Activated T-cell treated with anti-CD3 and anti-CD28 coated beads, Interleukin-2, amount 50 U/mL, for 72 hours (primary cell): ENCODE data around the gene GAB2. TPM values are rescaled to one million over a fixed set of nuclear protein-coding genes. Genes with fewer than 3 reads are reported as not detected.
A peak's percentile ranks its signal among the peaks of the same experiment; 100 is the strongest.

Source experiments
- ATAC-seq, 2 donors: fragments of 150-1000 bp; cut with Tn5 transposase; replicated peaks in 1 of 2; 2 replicates each; pipeline ENCODE4 v1.10.0; 2021; ENCODE audit warnings: moderate library complexity in 2 of 2, mild to moderate bottlenecking in 1 of 2
- DNase-seq, 2 donors: peaks; one replicate each; pipeline ENCODE4 v3.0.0; 2021 to 2022; ENCODE audit warnings: mixed read lengths in 1 of 2
- H3K27ac Mint-ChIP-seq: one replicate; pipeline ENCODE4 v1.8.0; 2022; ENCODE audit warnings: mild to moderate bottlenecking, moderate library complexity, mixed read lengths
- H3K27me3 Mint-ChIP-seq: one replicate; pipeline ENCODE4 v1.8.0; 2022; ENCODE audit warnings: low read depth, mixed read lengths
- H3K36me3 Mint-ChIP-seq, 2 donors: one replicate each; pipeline ENCODE4 v1.8.0; 2022; ENCODE audit warnings: mixed read lengths in 2 of 2, mild to moderate bottlenecking in 1 of 2; ENCODE audit not compliant: insufficient read depth in 2 of 2
- H3K4me1 Mint-ChIP-seq: one replicate; pipeline ENCODE4 v1.8.0; 2022; ENCODE audit warnings: low read depth, mixed read lengths
- H3K4me3 Mint-ChIP-seq, 2 donors: one replicate each; pipeline ENCODE4 v1.8.0; 2022; ENCODE audit warnings: mild to moderate bottlenecking in 2 of 2, mixed read lengths in 2 of 2, moderate library complexity in 2 of 2
- H3K9me3 Mint-ChIP-seq, 2 donors: one replicate each; pipeline ENCODE4 v1.8.0; 2022; ENCODE audit warnings: mixed read lengths in 2 of 2
- total RNA-seq, 2 donors: library from RNA; stranded (reverse); gene quantifications; one replicate each; pipeline ENCODE4 v1.2.3, GENCODE V29; 2022

The GAB2 gene
- total RNA-seq, 2 donors from 2014 or later: 48.0 to 51.7 TPM

DNA sequence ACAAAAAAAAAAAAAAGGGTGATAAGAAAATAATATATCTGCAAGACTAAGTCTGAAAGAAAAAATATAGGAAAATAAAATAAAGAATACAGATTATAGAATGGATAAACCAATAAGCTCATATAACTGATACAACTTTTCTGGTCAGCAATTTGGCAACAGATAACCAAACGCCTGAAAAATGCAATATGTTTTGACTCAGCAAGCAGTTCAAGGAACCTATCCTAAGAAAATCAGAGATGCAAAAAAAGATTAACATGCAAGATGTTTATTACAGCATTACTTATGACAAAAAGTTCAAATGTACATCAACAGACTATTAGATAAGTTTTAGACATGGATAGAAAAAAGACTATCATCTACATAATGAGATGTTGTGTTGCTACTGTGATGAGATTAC is 27.1 kb upstream of the GAB2 start:
- Mint-ChIP-seq H3K36me3 (peaks cover 0 to 5% of the 10 kb centered on the region in 2 donors), H3K4me3 (no peak overlapping the region), H3K27me3 (no peaks in the 10 kb centered on the region), H3K4me1 (no peaks in the 10 kb centered on the region), H3K27ac (no peak overlapping the region), H3K9me3 (no peaks in the 10 kb centered on the region)
- ATAC-seq: no peak
- no peak for DNase-seq

DNA sequence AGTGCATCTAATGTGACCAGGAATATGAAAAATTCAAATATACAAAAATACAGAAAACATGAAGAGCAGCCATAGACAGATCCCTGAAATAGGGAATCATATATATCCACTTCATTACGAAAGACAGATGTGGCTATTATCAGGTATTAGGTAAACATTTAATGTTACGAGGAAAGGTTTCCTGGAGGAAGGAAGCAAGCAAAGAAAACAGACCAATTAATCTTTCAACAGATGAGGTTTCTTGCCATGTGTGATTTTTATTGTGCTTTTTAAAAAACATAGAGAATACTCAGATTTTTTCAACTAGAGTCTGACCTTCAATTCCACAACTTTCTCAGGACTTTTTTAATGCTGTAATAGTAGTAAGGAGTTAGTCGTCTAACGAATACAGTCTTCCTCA is 24.3 kb upstream of the GAB2 start:
- Mint-ChIP-seq H3K4me3 (no peak overlapping the region), H3K36me3 (peaks cover 0 to 5% of the 10 kb centered on the region in 2 donors), H3K27me3 (no peaks in the 10 kb centered on the region), H3K9me3 (no peaks in the 10 kb centered on the region), H3K27ac (no peak overlapping the region), H3K4me1 (no peaks in the 10 kb centered on the region)
- no peak for ATAC-seq
- DNase-seq: no peak

DNA sequence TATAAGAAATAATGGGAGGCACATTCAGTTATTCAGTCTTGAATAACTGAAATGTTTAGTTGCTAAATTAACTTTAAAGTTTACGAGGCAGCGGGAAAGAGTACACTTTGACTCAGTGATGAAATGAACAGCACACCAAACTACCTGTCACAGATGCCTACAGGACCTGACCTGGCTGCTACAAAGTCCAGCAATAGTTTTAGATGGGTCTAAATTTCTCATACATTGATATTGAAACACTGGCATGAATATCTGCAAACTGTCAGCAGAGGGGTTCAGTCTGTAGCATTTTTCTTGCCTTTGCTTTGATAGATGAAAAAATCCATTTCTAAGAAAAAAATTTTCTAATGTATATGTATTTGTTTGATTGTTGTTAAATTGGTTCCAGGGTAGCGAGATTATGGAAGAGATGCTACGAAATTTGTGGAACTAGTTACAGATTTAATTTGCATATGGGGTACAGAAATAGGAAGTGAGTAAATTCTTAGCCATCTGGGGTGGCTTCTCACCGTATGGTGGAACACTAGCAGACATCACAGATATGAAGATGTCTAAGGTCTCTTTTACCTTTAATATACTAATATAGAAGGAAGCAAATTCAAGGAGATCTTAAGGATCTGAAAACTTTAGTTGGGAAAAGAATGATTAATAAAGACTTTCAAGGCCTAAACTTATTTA is 20.8 kb upstream of the GAB2 start:
- Mint-ChIP-seq H3K36me3 (peaks cover 0 to 5% of the 10 kb centered on the region in 2 donors), H3K4me3 (no peak overlapping the region), H3K27me3 (no peaks in the 10 kb centered on the region), H3K27ac (no peak overlapping the region), H3K4me1 (no peaks in the 10 kb centered on the region), H3K9me3 (no peaks in the 10 kb centered on the region)
- no peak for DNase-seq
- no peak for ATAC-seq

DNA sequence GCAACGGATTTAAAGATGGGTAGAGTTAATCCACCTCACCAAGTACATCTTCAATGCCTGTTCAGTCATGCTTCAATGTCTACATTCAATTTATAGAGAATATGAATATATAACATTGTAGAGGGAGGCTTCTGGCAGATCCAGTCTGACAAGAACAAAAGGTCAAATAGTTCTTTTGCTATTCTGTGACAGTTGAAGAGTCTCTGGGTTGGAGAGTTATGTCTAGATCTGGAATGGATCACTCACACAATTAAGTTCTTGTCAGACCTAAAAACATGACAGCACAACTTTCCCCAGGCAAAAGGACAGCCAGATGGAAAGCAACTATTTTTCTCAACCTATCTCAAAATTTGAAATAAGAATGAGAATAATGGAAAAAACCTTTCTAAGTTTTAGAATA is 15.3 kb upstream of the GAB2 start:
- Mint-ChIP-seq H3K27me3 (no peaks in the 10 kb centered on the region), H3K27ac (no peak overlapping the region), H3K9me3 (no peaks in the 10 kb centered on the region), H3K4me3 (no peak overlapping the region), H3K4me1 (peaks cover 21% of the 10 kb centered on the region), H3K36me3 (no peaks in the 10 kb centered on the region)
- ATAC-seq (no peak), DNase-seq (no peak)

DNA sequence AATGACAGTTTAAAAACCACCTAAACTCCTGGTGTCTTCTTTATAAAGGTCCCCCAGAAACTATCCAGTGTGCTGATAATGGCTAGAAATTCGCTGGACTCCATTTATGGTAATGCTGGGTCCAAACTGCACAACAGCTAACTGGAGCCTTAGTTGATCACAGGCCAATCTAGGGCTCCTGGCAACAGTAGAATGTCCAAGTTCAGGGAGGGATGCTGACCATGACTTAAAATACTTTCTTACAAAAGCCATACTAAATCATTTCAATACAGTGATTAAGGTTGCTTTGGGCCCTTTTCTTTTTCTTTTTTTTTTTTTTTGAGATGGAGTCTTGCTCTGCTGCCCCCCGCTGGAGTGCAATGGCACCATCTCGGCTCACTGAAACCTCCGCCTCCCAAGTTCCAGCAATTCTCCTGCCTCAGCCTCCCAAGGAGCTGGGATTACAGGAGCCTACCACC is 14.5 kb upstream of the GAB2 start:
- H3K4me1 Mint-ChIP-seq: peaks cover 30% of the 10 kb centered on the region
- H3K27me3 Mint-ChIP-seq: no peaks in the 10 kb centered on the region
- no peak overlapping the region for H3K27ac Mint-ChIP-seq

DNA sequence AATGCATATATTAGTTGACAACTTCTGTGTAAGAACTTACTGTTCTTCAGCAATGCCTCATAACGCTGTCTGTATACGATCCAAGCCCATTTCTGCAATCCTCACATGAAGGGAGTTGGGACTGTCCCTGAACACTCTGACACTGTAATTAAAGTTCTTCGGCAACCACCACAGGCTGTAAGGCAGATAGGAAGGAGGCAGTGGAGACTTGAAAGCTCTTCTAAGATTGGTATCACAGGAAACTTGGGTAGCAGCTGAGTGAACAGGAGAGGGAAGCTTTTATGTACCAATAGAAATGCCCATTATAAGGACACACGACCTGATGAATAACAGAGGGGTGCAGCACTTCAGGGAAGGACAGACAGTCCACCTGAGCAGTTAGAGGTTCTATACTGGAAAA is 12.0 kb upstream of the GAB2 start:
- Mint-ChIP-seq H3K27ac (no peak overlapping the region), H3K36me3 (no peaks in the 10 kb centered on the region), H3K9me3 (no peaks in the 10 kb centered on the region), H3K4me3 (no peak overlapping the region), H3K27me3 (no peaks in the 10 kb centered on the region), H3K4me1 (peaks cover 53% of the 10 kb centered on the region)
- ATAC-seq: peak; percentile 25 to 30
- DNase-seq: no peak

More for the DNA sequence above, 14.5 kb upstream of the GAB2 start:
- no peak for ATAC-seq
- H3K9me3 Mint-ChIP-seq: no peaks in the 10 kb centered on the region
- no peak overlapping the region for H3K4me3 Mint-ChIP-seq
- DNase-seq: peak in 1 of 2 donors; percentile 21
- H3K36me3 Mint-ChIP-seq: no peaks in the 10 kb centered on the region

DNA sequence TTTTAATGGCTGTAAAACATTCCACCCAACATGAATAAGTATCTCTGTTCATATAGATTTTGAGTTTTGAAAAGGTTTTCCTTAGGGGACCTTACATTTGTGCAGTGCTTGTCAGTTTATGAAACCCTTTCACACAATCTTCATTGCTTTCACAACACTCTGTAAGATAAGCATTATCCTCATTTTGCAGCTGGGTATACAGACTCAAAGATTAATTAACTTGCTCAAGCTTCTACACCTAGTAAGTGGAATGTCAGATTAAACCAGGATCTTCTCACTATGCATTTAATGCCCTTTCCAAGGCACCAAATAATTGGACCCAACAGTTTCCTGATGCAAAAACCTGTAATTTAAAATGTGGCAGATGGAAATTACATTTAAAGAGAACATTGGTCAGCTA is 11.6 kb upstream of the GAB2 start:
- Mint-ChIP-seq H3K4me1 (peaks cover 57% of the 10 kb centered on the region), H3K9me3 (no peaks in the 10 kb centered on the region), H3K36me3 (no peaks in the 10 kb centered on the region), H3K27me3 (no peaks in the 10 kb centered on the region), H3K4me3 (no peak overlapping the region), H3K27ac (no peak overlapping the region)
- ATAC-seq (no peak), DNase-seq (no peak)

DNA sequence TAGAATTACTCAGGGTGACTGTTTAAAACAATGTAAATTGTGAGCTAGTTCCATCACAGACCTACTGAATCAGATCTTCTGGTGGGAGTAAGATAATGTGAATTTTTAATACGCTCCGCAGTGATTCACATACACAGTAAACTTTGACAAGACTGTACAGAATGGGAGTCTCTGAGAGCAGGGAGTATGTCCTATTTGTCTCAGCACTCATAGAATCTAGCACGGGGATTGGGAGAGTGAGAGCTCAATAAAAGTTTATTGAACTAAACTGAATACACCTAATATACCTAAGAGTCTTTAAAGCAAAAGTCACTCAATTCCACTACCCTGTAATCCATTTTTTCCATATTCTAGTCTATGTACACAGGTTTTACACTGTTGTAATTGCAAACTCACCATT is 11.2 kb upstream of the GAB2 start:
- Mint-ChIP-seq H3K4me3 (peak overlapping the region in 1 of 2 donors; percentile 18), H3K36me3 (no peaks in the 10 kb centered on the region), H3K27me3 (no peaks in the 10 kb centered on the region), H3K9me3 (no peaks in the 10 kb centered on the region), H3K27ac (no peak overlapping the region), H3K4me1 (peaks cover 60% of the 10 kb centered on the region)
- no peak for DNase-seq
- ATAC-seq: no peak

DNA sequence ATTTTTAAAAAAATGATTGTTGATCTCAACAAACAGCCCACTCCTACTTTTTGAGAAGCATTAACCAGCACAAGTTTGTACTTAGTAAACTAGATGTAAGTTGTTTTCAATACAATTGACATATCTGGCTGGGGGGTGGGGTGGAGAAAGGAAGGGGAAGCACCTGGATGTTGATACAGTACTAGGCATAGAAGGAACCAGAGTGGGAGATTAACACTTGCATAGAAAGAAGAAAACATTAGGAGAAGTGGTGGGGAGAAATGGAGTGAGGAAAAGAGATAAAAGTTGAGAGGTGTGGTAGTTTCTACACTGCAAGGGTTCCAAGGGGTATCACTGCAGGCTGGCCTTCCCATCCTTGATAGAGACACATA is 10.6 kb upstream of the GAB2 start:
- H3K4me1 Mint-ChIP-seq: peaks cover 60% of the 10 kb centered on the region
- H3K27me3 Mint-ChIP-seq: no peaks in the 10 kb centered on the region
- no peak for DNase-seq
- peak overlapping the region; percentile 9 to 69 for H3K4me3 Mint-ChIP-seq
- no peaks in the 10 kb centered on the region for H3K36me3 Mint-ChIP-seq
- ATAC-seq: no peak
- H3K27ac Mint-ChIP-seq: no peak overlapping the region
- no peaks in the 10 kb centered on the region for H3K9me3 Mint-ChIP-seq

DNA sequence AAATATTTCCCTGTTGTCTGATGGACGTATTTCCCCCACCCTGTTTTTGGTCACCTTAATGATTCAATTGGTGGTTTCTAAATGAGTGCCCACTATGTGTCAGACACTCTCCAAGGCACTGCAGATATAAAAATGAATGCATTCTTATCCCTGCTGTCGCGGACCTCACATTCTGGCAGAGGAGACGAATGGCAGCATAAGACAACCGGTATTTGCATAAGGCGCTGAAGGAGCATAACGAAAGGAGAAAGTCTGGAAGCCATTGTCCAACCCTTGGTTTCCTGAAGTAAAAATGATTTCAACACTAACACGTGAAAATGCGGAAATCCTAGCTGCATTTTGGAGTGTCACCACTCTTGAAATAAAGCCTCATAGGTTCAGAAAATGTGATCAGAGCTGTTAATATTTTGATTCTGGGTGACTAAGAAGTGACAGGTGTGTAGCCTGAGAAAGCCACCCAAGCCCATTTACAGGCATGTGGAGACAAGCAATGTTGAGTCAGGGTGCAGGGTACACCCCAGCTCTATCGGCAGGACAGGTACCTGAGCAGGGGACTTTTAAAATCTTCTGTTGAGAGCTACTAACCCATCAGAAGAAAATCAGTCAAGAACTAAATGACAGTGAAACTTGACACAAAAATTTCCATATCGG is 10.1 kb upstream of the GAB2 start:
- Mint-ChIP-seq H3K27me3 (no peaks in the 10 kb centered on the region), H3K9me3 (no peaks in the 10 kb centered on the region), H3K4me3 (peak overlapping the region; percentile 62 to 69), H3K27ac (no peak overlapping the region), H3K36me3 (no peaks in the 10 kb centered on the region), H3K4me1 (peaks cover 60% of the 10 kb centered on the region)
- ATAC-seq: peak; percentile 82 to 85
- peak in 1 of 2 donors; percentile 42 for DNase-seq

DNA sequence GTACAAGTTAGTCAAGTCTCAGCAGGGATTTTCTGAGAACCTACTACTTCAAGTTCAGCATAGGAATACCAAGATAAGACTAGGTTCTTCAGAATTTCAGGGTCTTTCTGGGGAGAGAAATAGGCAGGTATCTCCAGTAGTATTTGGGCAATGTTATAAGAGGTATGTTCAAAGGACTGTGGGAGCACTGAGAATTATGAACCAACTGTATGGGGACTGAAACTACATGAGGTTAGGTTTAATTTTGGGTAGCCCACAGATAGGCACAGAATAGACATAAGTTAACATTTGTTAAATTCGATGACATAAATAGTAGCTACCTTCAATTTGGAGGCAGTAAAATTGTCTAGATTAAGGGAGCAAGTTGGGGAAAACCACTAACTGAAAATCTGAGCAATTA is 9.2 kb upstream of the GAB2 start:
- Mint-ChIP-seq H3K9me3 (no peaks in the 10 kb centered on the region), H3K27ac (no peak overlapping the region), H3K4me1 (peaks cover 60% of the 10 kb centered on the region)

DNA sequence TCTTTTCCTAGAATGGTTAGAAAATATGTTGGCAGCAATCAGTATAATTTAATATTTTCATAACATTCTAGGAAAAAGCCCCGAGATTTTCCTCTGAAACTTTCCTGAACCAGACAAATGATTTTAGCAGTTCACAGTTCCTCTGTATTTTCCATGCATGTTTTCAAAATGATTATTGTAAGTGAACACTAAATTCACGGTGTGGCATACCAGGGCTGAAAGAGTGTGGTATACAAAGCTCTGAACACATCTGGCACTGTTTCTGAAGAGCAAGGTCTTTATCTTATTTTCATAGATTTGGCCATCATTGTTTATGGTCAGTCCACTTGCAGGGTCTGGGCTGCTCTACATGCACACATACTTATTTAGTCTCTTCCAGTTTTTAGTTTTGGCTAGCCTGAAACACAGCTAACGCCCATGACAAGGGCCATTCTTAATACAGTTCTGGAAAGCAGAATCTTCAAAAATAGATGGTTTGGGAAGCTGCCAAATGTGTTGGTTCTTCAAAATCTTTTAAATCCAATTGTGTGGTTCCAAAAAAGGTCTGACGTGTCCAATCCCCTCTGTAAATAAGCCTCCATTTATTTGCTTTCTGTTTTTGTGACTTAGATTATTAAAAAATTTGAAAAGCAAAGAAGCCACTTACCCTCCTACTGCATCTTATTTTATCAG is 7.9 kb upstream of the GAB2 start:
- no peaks in the 10 kb centered on the region for H3K9me3 Mint-ChIP-seq
- H3K36me3 Mint-ChIP-seq: peaks cover 0 to 2% of the 10 kb centered on the region in 2 donors
- peaks cover under 1% of the 10 kb centered on the region for H3K27me3 Mint-ChIP-seq
- no peak overlapping the region for H3K4me3 Mint-ChIP-seq
- no peak overlapping the region for H3K27ac Mint-ChIP-seq
- DNase-seq (no peak), ATAC-seq (no peak)
- H3K4me1 Mint-ChIP-seq: peaks cover 69% of the 10 kb centered on the region

More for the DNA sequence above, 9.2 kb upstream of the GAB2 start:
- H3K36me3 Mint-ChIP-seq: peaks cover 0 to under 1% of the 10 kb centered on the region in 2 donors
- H3K4me3 Mint-ChIP-seq: peak overlapping the region in 1 of 2 donors; percentile 62
- ATAC-seq (peak in 1 of 2 donors; percentile 44), DNase-seq (no peak)
- H3K27me3 Mint-ChIP-seq: no peaks in the 10 kb centered on the region
